ENCODE measurements around the gene EXOC2. TPM values are rescaled to one million over a fixed set of nuclear protein-coding genes. Genes with fewer than 3 reads are reported as not detected.
A peak's percentile ranks its signal among the peaks of the same experiment; 100 is the strongest.

Gene EXOC2
- total RNA-seq, 4 donors from 2014 or later = 17.8 to 24.8 (median 21.4) TPM

GRCh38 chr6:654136-654535 lies 38.8 kb downstream of the EXOC2 start:
- intact Hi-C loops (cut with DNase I) = no loop called here
- H3K36me3 ChIP-seq = peaks cover 0 to 13% (median 0%) of the 10 kb centered on the region in 3 donors
- TF ChIP-seq POLR2A (IDR thresholded peaks at IDR 0.05) (no peak), CTCF (IDR thresholded peaks at IDR 0.05) (no peak)
- 59 to 64% methylated on average over 4 of the region's 4 CpGs for WGBS, 2 donors
- H3K4me1 ChIP-seq = peaks cover 0 to 7% (median 1%) of the 10 kb centered on the region in 3 donors
- no peaks in the 10 kb centered on the region for H3K9me3 ChIP-seq
- no peak overlapping the region for H3K4me3 ChIP-seq
- no peak for DNase-seq
- no peaks in the 10 kb centered on the region for H3K27me3 ChIP-seq
- H3K27ac ChIP-seq = no peak overlapping the region

GRCh38 chr6:652865-653264 lies 40.1 kb downstream of the EXOC2 start:
- H3K27ac ChIP-seq = no peak overlapping the region
- H3K9me3 ChIP-seq = no peaks in the 10 kb centered on the region
- DNase-seq = no peak
- WGBS, 2 donors = 61 to 86% methylated on average over 2 to 3 of the region's 3 CpGs
- no peak overlapping the region for H3K4me3 ChIP-seq
- H3K36me3 ChIP-seq = peaks cover 0 to 13% (median 0%) of the 10 kb centered on the region in 3 donors
- no peak for TF ChIP-seq POLR2A (IDR thresholded peaks at IDR 0.05)
- TF ChIP-seq CTCF (IDR thresholded peaks at IDR 0.05) = no peak
- intact Hi-C loops (cut with DNase I) = no loop called here
- peaks cover 0 to 7% (median 0%) of the 10 kb centered on the region in 3 donors for H3K4me1 ChIP-seq
- H3K27me3 ChIP-seq = no peaks in the 10 kb centered on the region

- TF ChIP-seq POLR2A (IDR thresholded peaks at IDR 0.05) = no peak
- no peak for TF ChIP-seq CTCF (IDR thresholded peaks at IDR 0.05)
- intact Hi-C loops (cut with DNase I) = no loop called here
- no peaks in the 10 kb centered on the region for H3K9me3 ChIP-seq
- no peak overlapping the region for H3K27ac ChIP-seq
- no peak overlapping the region for H3K4me3 ChIP-seq
- H3K4me1 ChIP-seq = peaks cover 0 to 3% (median 0%) of the 10 kb centered on the region in 3 donors
- DNase-seq = no peak
- no peaks in the 10 kb centered on the region for H3K27me3 ChIP-seq
- H3K36me3 ChIP-seq = no peaks in the 10 kb centered on the region
- 70 to 77% methylated on average over 4 of the region's 4 CpGs for WGBS, 2 donors
Observed at GRCh38 chr6:650098-650497, 42.8 kb downstream of the EXOC2 start.

GRCh38 chr6:642805-643204 lies 50.1 kb downstream of the EXOC2 start:
- H3K9me3 ChIP-seq = no peaks in the 10 kb centered on the region
- intact Hi-C loops (cut with DNase I) = no loop called here
- no peaks in the 10 kb centered on the region for H3K27me3 ChIP-seq
- no peak overlapping the region for H3K4me3 ChIP-seq
- no peak overlapping the region for H3K27ac ChIP-seq
- H3K36me3 ChIP-seq = peaks cover 0 to 1% (median 0%) of the 10 kb centered on the region in 3 donors
- peaks cover 0 to 11% (median 0%) of the 10 kb centered on the region in 3 donors for H3K4me1 ChIP-seq
- DNase-seq = no peak
- no peak for TF ChIP-seq CTCF (IDR thresholded peaks at IDR 0.05)
- no peak for TF ChIP-seq POLR2A (IDR thresholded peaks at IDR 0.05)

- H3K27me3 ChIP-seq = no peaks in the 10 kb centered on the region
- 90 to 92% methylated on average over 7 to 8 of the region's 8 CpGs for WGBS, 2 donors
- H3K4me3 ChIP-seq = no peak overlapping the region
- TF ChIP-seq CTCF (IDR thresholded peaks at IDR 0.05) = no peak
- no peak for TF ChIP-seq POLR2A (IDR thresholded peaks at IDR 0.05)
- no peaks in the 10 kb centered on the region for H3K9me3 ChIP-seq
- peaks cover 0 to 15% (median 0%) of the 10 kb centered on the region in 3 donors for H3K36me3 ChIP-seq
- peak overlapping the region in 2 of 4 donors; percentile 15 to 52 for H3K27ac ChIP-seq
- no peak for DNase-seq
- intact Hi-C loops (cut with DNase I) = no loop called here
- H3K4me1 ChIP-seq = peaks cover 0 to 11% (median 0%) of the 10 kb centered on the region in 3 donors
Observed at GRCh38 chr6:641225-641985, 51.5 kb downstream of the EXOC2 start.
